Muscle layer of colon (tissue), 2 donors: ENCODE results near the gene NTN3.
A peak's percentile ranks its signal among the peaks of the same experiment; 100 is the strongest.

ENCODE experiments used
- H3K27ac ChIP-seq: one replicate; pipeline ENCODE4 v1.7.0; 2013; ENCODE audit warnings: low read depth, mild to moderate bottlenecking, low read length, moderate library complexity
- H3K27me3 ChIP-seq, 2 donors: one replicate each; pipeline ENCODE4 v1.7.0; 2013; ENCODE audit warnings: low read length in 2 of 2, mild to moderate bottlenecking in 2 of 2; ENCODE audit not compliant: insufficient read depth in 2 of 2, control insufficient read depth in 1 of 2
- H3K36me3 ChIP-seq: one replicate; pipeline ENCODE4 v1.7.0; 2013; ENCODE audit warnings: mild to moderate bottlenecking, low read length; ENCODE audit not compliant: insufficient read depth
- H3K4me1 ChIP-seq: one replicate; pipeline ENCODE4 v1.7.0; 2013; ENCODE audit warnings: mild to moderate bottlenecking, low read length; ENCODE audit not compliant: insufficient read depth
- H3K4me3 ChIP-seq, 2 donors: one replicate each; pipeline ENCODE4 v1.7.0; 2013; ENCODE audit warnings: low read length in 2 of 2, low read depth in 1 of 2, mild to moderate bottlenecking in 1 of 2, moderate library complexity in 1 of 2
- H3K9ac ChIP-seq: one replicate; pipeline ENCODE4 v1.7.0; 2013; ENCODE audit warnings: low read length
- H3K9me3 ChIP-seq: one replicate; pipeline ENCODE4 v1.7.0; 2013; ENCODE audit warnings: mild to moderate bottlenecking, low read length
- donor health status: abdominal sarcoma.
- donor health status: Adenocarcinoma of cecum.

The NTN3 gene

DNA sequence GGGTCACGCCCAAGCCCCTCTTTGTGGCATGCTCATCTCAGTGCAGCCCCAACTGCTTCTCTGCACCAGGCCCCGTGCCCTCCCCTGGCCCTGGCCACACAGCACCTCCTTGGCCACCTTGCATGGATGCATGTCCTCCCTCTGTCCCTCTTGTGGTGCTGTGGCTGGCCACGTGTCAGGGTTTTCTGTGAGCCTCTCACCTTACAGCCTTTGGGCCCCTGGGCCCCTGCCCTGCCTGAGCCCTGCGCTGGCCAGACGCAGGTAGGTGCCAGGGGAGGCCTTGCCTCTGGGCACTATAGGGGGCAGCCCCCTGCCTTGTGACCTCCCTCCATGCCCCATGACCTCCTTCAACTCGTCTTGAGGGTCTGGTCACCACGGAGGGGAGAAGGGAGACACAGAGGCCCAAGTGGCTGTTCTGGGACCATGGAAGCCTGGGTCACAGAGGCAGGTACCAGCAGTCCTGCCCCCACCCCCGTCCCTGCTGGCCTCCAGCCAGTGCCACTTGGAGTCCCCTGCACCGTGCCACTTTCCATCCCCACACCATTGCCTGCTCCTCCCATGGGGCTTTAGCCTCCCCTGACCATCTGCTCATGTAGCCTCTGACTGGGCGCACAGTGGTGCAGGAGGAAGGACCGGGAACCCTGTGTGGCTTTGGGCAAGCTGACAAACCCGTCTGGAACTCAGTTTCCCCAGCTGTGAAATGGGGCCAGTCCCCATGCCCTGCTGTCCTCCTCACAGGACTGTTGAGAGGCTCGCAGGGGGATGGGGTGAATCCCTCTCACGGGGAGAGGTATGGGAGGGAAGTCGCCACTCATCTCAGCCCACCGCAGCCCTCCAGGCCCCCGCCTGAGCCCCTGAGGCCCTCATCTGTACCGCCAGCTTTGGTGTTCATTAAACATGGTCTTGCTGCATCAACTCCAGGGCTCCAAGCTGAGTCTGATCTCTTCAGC lies 31.1 kb downstream of the NTN3 start:
- H3K9me3 ChIP-seq: no peaks in the 10 kb centered on the region
- no peaks in the 10 kb centered on the region for H3K27me3 ChIP-seq
- H3K36me3 ChIP-seq: peaks cover 10% of the 10 kb centered on the region
- H3K27ac ChIP-seq: no peak overlapping the region
- H3K4me1 ChIP-seq: peaks cover 17% of the 10 kb centered on the region
- H3K9ac ChIP-seq: no peak overlapping the region
- peak overlapping the region in 1 of 2 donors; percentile 38 for H3K4me3 ChIP-seq

DNA sequence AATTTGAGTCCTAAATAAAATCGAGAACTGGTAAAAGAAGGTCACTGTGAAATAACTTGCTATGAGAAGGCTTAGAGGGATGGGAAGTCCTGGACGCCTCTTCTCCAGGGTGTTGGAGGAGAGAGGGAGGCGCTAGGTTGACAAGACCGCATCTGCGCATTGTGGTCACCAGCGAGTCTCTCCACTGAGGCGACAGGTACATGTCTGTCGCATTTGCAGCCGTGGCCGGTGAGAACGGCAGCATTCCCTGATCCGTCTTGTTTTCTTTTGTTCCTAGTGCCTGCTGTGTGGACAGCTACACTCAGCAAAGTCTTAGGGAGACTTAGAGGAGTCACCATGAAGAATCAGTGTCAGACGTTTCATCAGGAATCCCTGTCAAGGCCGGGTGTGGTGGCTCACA lies 34.6 kb downstream of the NTN3 start:
- Histone ChIP-seq H3K4me3 (no peak overlapping the region), H3K9me3 (no peaks in the 10 kb centered on the region), H3K36me3 (no peaks in the 10 kb centered on the region), H3K27me3 (no peaks in the 10 kb centered on the region), H3K9ac (no peak overlapping the region), H3K27ac (no peak overlapping the region), H3K4me1 (peaks cover 17% of the 10 kb centered on the region)

DNA sequence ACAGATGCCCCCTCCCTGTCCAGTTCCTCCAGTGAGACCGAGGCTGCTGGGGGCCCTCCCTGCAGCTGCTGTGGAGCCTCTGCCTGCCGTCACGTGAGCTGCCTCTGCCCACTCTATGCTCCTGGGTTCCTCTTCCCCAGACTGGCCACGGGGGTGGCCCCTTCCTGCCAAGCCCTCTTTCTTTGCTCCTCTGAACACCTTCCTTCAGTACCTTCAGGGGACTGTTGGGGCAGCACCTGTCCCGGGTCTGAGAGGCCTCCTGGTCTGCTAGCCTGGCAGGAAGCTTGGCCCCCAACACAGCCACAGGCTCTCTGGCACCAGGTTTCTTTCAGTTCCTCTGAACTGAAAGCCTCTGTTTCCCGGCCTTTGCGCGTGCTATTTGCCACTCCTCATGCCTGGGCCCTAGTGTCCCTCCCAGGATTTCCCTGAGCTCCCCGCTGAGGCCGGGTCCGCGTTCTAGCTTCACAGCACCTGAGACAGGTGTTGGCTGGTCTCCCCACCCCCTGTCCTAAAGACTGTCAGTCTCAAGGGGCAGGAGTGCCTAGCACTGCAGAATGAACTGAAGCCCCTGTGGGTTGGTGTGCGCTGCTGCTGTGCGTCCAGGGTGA lies 36.1 kb downstream of the NTN3 start:
- Histone ChIP-seq H3K4me1 (peaks cover 20% of the 10 kb centered on the region), H3K27me3 (no peaks in the 10 kb centered on the region), H3K9ac (no peak overlapping the region), H3K27ac (no peak overlapping the region), H3K36me3 (no peaks in the 10 kb centered on the region), H3K9me3 (no peaks in the 10 kb centered on the region), H3K4me3 (no peak overlapping the region)

DNA sequence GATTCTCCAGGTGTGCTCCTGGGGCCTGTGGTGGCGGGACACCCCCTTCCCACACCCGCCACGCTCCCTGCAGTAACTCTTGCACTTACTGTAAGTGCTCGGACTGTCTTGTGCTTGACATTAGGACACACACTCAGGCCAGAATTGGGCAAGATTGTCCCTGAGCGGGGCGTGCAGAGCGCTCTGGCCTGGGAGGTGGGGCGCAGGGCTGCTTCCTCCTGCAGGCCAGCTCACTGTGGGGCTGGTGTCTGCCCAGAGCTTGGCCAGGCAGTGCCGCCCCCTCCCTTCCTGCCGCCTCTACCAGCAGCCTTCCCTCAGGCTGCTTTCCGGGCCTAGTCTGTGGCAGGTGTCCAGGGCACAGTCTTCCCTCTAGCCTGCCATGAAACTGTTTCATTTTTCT lies 36.6 kb downstream of the NTN3 start:
- no peak overlapping the region for H3K9ac ChIP-seq
- H3K4me1 ChIP-seq: peaks cover 18% of the 10 kb centered on the region
- no peaks in the 10 kb centered on the region for H3K9me3 ChIP-seq
- H3K36me3 ChIP-seq: no peaks in the 10 kb centered on the region
- H3K27me3 ChIP-seq: no peaks in the 10 kb centered on the region
- H3K4me3 ChIP-seq: no peak overlapping the region
- H3K27ac ChIP-seq: no peak overlapping the region

DNA sequence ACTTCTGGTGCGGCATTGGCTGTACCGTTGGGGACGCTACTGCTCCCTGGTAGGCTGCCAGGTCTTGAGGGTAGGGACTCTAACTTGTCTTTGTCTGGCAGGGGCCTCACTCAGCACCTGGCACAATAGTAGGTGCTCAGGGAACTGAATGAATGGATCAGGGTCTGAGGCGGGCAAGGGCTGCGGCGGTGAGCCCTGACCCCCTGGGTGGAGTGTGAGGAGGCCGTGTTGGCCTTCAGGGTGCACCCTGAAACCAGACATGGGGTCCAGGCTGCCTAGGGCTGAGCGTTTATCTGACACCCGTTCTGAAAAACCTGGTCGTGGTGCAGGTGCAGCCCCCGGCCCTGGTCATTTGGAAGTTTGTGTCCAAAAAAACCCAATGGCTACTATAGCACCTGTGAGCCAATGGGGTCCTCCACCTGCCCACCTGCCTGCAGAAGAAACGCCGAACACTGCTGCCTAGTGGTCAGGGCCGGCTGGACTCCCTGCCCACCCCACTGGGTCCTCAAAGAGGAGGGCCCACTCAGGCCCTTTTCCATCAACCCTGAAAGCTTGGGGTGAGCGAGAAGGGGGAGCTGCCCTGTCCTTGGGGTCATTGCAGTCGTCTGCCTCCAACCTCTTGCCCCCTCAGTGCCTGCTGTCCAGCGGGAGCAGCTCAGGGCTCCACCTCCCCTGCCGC lies 37.8 kb downstream of the NTN3 start:
- Histone ChIP-seq H3K9ac (no peak overlapping the region), H3K27me3 (no peaks in the 10 kb centered on the region), H3K27ac (no peak overlapping the region), H3K4me3 (no peak overlapping the region), H3K36me3 (no peaks in the 10 kb centered on the region), H3K4me1 (peaks cover 21% of the 10 kb centered on the region), H3K9me3 (no peaks in the 10 kb centered on the region)

DNA sequence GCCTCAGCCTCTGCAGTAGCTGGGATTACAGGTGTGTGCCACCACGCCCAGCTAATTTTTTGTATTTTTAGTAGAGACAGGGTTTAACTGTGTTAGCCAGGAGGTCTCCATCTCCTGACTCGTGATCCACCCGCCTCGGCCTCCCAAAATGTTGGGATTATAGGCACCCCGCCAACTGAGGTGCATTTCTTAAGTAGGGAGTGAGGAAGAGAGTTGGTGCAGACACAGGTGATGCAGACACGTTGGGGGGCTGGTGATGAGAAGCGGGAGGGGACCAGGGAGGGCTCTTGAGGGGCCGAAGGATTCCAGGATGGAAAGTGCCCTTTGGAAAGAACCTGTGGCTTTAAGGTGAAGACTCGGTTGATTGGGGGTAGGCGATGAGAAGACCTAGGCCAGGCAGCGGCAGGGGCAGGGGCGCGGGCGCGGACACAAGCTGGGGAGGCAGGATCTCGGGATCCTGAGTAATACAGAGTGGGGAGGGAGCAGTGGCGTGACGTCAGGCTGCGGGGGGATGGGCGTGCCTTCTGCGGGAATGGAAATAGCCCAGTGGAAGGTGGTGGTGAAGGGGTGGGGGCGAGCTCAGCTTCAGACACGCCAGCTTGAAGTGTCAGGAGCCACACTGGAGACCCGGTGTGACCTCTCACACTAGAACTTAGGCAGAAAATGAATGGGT lies 40.2 kb downstream of the NTN3 start:
- Histone ChIP-seq H3K9ac (peak overlapping the region; percentile 44), H3K36me3 (no peaks in the 10 kb centered on the region), H3K27ac (no peak overlapping the region)

DNA sequence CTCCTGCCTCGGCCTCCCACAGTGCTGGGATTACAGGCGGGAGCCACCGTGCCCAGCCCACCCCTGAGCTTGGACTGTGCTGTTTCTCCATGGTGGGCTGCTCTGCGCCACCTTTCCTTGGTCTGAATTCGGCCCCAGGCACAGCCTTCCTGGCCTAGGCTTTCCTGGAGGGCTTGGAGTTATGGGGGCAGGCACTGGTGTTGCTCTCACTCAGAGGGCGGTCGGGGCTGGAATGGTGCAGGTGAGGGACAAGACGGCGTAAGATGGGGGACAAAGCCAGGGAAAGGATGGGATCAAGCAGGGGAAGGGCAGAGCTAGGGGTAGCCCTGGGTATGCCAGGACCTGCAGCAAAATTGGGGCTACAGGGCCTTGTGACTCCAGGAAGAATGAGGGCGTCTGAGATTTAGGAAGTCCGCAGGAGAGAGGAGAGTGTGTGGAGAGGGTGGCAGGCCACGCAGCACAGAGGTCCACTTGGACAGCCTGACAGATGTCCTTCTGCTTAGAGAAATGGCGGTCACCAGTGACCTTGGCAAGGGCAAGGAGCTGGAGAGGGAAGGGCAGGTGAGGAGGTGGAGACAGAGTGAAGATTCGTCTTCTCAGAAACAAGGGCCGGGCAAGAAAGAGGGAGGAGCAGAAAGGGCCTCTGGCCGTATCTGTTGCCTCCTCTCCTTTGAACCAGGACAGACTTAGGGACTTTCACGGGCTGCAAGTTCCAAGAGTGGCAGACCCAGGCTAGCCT lies 41.1 kb downstream of the NTN3 start:
- Histone ChIP-seq H3K9ac (peak overlapping the region; percentile 44), H3K9me3 (no peaks in the 10 kb centered on the region), H3K4me3 (peak overlapping the region in 1 of 2 donors; percentile 49), H3K36me3 (no peaks in the 10 kb centered on the region), H3K27me3 (no peaks in the 10 kb centered on the region), H3K27ac (peak overlapping the region; percentile 90), H3K4me1 (peaks cover 45% of the 10 kb centered on the region)

More for the DNA sequence above, 40.2 kb downstream of the NTN3 start:
- H3K9me3 ChIP-seq: no peaks in the 10 kb centered on the region
- peak overlapping the region; percentile 31 to 49 for H3K4me3 ChIP-seq
- no peaks in the 10 kb centered on the region for H3K27me3 ChIP-seq
- peaks cover 36% of the 10 kb centered on the region for H3K4me1 ChIP-seq

DNA sequence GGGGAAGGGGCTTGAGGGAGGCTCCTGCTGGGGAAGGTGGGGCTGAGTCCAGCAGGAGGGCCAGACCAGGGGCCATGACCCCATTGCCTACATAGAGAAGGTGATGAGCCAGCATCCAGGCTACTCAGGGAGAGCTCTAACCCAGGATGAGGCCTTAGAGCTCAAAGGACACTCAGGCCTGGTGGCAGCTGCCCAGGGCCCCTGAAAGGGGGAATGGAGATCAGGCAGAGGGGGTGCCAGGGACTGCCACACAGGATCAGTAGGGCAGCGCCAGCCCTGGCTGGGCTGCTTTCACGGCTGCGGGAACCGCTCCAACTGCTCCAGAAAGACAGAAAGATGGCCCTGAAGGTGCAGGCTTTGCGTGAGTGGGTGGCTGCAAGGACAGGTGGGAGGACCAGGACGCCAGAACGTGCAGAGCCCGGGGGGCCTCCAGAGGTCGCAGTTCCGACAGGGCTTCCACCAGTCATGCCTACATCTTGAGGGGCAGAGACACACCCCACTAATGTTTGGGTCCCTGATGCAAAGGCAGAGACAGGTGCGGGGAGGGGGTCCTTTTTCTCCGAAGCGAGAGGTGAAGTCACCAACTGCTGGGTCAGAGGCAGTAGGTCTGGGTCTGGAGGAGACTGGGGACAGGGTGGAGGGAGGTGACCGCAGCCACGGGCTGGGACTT lies 41.8 kb downstream of the NTN3 start:
- Histone ChIP-seq H3K27ac (peak overlapping the region; percentile 90), H3K9me3 (no peaks in the 10 kb centered on the region), H3K4me1 (peaks cover 52% of the 10 kb centered on the region), H3K4me3 (peak overlapping the region; percentile 49 to 95), H3K27me3 (no peaks in the 10 kb centered on the region), H3K9ac (no peak overlapping the region), H3K36me3 (no peaks in the 10 kb centered on the region)

DNA sequence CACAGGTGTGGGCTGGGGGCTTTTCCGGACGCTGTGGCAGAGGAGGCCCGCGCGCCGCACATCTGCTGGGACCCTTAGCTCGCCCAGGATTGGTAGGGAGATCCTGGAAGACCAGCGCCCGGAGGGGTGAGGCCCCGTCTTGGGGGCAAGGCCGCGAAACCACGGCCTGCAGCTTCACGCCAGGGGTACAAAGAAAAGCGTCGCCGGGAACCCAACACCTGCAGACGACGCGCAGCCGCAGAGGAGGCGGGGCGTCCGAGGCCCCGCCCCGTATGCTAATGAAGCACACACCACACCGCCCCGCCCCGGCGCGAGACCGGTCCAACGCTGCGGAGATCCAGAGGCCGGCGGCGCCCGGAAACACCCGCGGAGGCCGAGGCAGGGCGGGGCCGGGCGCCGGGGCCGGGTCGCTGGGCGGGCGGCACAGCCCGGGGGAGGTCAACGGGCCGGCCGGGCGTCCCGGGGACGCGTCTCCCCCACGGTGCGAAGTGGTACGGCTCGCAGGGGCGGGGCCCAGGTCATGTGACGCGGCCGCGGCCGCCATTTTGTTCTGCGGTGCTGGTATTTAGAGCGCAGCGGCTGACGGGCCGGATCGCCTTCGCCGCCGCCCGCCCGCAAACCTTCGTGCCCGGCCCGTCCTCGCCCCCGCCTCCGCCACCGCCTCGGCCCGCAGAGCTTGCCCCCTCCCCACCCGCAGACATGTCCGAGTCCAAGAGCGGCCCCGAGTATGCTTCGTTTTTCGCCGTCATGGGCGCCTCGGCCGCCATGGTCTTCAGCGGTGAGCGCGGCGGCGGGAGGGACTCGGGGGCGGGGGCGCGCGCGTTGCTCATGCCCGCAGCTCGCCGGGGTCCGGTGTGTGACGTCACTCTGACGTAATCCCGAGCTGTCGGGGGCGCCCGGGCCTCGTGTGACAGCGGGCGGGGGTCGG lies 42.6 kb downstream of the NTN3 start, which contains the start of gene ATP6V0C:
Gene ATP6V0C, plus strand, starts transcription at position 548 of the 928 bp plus-strand sequence. Its CDS starts 152 bp downstream, at position 700.
- peak within 1 kb of the TSS; percentile 90 for H3K27ac ChIP-seq
- H3K4me3 ChIP-seq: peak within 1 kb of the TSS; percentile 90 to 95
- no peaks in the 10 kb centered on the region for H3K27me3 ChIP-seq
- peaks cover 60% of the 10 kb centered on the region for H3K4me1 ChIP-seq
- no peaks in the 10 kb centered on the region for H3K9me3 ChIP-seq
- H3K9ac ChIP-seq: peak within 1 kb of the TSS; percentile 99
- H3K36me3 ChIP-seq: no peaks in the 10 kb centered on the region
